GM19193 (cell line): Measurements from ENCODE around the gene CD101.

Experiments
- POLR2A ChIP-seq: IDR thresholded peaks from 4 replicates; pipeline ENCODE4 v1.6.1; 2011; ENCODE audit not compliant: insufficient read depth, insufficient read length; ENCODE audit errors: extremely low read depth

CD101 gene

GRCh38 chr1:117054068-117054467, 52.5 kb downstream of the CD101 start:
- TF ChIP-seq POLR2A: no peak

GRCh38 chr1:117058810-117059209, 57.2 kb downstream of the CD101 start:
- no peak for TF ChIP-seq POLR2A

GRCh38 chr1:117059334-117059677, 57.7 kb downstream of the CD101 start:
- TF ChIP-seq POLR2A: no peak

- TF ChIP-seq POLR2A: peak; percentile 63
These were observed 58.3 kb downstream of the CD101 start, which contains the start of gene TTF2 for GRCh38 chr1:117059678-117060440. TTF2 (plus strand) TSS chr1:117060326; CDS start chr1:117060347, 21 bp downstream.

GRCh38 chr1:117060441-117061317, 59.1 kb downstream of the CD101 start:
- no peak for TF ChIP-seq POLR2A

GRCh38 chr1:117061986-117062415, 60.4 kb downstream of the CD101 start:
- TF ChIP-seq POLR2A: no peak

GRCh38 chr1:117066367-117066766, 64.8 kb downstream of the CD101 start:
- TF ChIP-seq POLR2A: no peak

GRCh38 chr1:117067533-117068370, 66.2 kb downstream of the CD101 start:
- TF ChIP-seq POLR2A: no peak

- TF ChIP-seq POLR2A: no peak
These were observed 67.0 kb downstream of the CD101 start for GRCh38 chr1:117068580-117068979.

GRCh38 chr1:117069220-117069844, 67.8 kb downstream of the CD101 start:
- no peak for TF ChIP-seq POLR2A

GRCh38 chr1:117070124-117070523, 68.6 kb downstream of the CD101 start:
- no peak for TF ChIP-seq POLR2A

GRCh38 chr1:117076648-117077047, 75.1 kb downstream of the CD101 start:
- no peak for TF ChIP-seq POLR2A

- TF ChIP-seq POLR2A: no peak
These were observed 75.7 kb downstream of the CD101 start for GRCh38 chr1:117077267-117077666.

- no peak for TF ChIP-seq POLR2A
These were observed 78.2 kb downstream of the CD101 start for GRCh38 chr1:117079737-117080136.
